HG03565 (cell line): ENCODE data around the gene NFIA.

Source experiments
- ATAC-seq: cut with Tn5 transposase; IDR thresholded peaks from one replicate; pipeline ENCODE4 v1.9.1; 2021; ENCODE audit warnings: mild to moderate bottlenecking, moderate library complexity; ENCODE audit not compliant: unreplicated experiment

The NFIA gene

GRCh38 chr1:61501971-61502916 is 419.9 kb downstream of the NFIA start:
- no peak for ATAC-seq

GRCh38 chr1:61504305-61504704 is 421.9 kb downstream of the NFIA start:
- no peak for ATAC-seq

- ATAC-seq, result no peak
Observed at GRCh38 chr1:61504852-61505390, 422.6 kb downstream of the NFIA start.

- ATAC-seq, result no peak
Observed at GRCh38 chr1:61506236-61506635, 423.9 kb downstream of the NFIA start.

GRCh38 chr1:61506944-61507500 is 424.7 kb downstream of the NFIA start:
- ATAC-seq, result no peak
